ENCODE data around the gene FAM163B.

GRCh38 chr9:133640580-133641395 lies 31.6 kb upstream of the FAM163B start:
- TF ChIP-seq GATA2 (IDR thresholded peaks at IDR 0.05; ENCODE audit: low read depth, low read length) (no peak), GATA3 (IDR thresholded peaks at IDR 0.05; ENCODE audit: low read depth, low read length) (no peak)
